Measurements from ENCODE around the gene ZFAND2B. TPM values are rescaled to one million over a fixed set of nuclear protein-coding genes. Genes with fewer than 3 reads are reported as not detected.

The ZFAND2B gene
- total and polyA plus RNA-seq, 2 experiments from 2014 or later = 16.3 to 30.0 TPM

DNA sequence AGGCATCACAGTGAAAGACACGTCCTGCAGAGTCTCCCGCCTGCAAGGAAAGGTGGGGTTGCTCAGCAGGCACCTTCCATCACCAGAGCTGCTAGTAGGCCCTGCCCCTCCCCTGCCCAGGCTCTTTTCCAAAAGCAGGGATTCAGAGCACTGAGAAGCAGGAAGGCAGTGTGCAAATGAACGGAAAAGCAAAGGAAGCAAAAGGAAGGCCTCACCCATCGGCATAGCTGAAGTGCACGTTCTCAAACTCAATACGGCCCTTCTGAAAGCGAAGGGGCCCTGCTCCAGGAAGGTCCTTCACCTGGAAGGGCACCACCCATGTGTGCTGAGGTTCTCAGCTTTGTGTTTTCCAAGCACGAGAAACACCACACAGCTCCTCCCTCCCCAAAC is 6.4 kb downstream of the ZFAND2B start (continued):
- TF ChIP-seq, protein P1, sequence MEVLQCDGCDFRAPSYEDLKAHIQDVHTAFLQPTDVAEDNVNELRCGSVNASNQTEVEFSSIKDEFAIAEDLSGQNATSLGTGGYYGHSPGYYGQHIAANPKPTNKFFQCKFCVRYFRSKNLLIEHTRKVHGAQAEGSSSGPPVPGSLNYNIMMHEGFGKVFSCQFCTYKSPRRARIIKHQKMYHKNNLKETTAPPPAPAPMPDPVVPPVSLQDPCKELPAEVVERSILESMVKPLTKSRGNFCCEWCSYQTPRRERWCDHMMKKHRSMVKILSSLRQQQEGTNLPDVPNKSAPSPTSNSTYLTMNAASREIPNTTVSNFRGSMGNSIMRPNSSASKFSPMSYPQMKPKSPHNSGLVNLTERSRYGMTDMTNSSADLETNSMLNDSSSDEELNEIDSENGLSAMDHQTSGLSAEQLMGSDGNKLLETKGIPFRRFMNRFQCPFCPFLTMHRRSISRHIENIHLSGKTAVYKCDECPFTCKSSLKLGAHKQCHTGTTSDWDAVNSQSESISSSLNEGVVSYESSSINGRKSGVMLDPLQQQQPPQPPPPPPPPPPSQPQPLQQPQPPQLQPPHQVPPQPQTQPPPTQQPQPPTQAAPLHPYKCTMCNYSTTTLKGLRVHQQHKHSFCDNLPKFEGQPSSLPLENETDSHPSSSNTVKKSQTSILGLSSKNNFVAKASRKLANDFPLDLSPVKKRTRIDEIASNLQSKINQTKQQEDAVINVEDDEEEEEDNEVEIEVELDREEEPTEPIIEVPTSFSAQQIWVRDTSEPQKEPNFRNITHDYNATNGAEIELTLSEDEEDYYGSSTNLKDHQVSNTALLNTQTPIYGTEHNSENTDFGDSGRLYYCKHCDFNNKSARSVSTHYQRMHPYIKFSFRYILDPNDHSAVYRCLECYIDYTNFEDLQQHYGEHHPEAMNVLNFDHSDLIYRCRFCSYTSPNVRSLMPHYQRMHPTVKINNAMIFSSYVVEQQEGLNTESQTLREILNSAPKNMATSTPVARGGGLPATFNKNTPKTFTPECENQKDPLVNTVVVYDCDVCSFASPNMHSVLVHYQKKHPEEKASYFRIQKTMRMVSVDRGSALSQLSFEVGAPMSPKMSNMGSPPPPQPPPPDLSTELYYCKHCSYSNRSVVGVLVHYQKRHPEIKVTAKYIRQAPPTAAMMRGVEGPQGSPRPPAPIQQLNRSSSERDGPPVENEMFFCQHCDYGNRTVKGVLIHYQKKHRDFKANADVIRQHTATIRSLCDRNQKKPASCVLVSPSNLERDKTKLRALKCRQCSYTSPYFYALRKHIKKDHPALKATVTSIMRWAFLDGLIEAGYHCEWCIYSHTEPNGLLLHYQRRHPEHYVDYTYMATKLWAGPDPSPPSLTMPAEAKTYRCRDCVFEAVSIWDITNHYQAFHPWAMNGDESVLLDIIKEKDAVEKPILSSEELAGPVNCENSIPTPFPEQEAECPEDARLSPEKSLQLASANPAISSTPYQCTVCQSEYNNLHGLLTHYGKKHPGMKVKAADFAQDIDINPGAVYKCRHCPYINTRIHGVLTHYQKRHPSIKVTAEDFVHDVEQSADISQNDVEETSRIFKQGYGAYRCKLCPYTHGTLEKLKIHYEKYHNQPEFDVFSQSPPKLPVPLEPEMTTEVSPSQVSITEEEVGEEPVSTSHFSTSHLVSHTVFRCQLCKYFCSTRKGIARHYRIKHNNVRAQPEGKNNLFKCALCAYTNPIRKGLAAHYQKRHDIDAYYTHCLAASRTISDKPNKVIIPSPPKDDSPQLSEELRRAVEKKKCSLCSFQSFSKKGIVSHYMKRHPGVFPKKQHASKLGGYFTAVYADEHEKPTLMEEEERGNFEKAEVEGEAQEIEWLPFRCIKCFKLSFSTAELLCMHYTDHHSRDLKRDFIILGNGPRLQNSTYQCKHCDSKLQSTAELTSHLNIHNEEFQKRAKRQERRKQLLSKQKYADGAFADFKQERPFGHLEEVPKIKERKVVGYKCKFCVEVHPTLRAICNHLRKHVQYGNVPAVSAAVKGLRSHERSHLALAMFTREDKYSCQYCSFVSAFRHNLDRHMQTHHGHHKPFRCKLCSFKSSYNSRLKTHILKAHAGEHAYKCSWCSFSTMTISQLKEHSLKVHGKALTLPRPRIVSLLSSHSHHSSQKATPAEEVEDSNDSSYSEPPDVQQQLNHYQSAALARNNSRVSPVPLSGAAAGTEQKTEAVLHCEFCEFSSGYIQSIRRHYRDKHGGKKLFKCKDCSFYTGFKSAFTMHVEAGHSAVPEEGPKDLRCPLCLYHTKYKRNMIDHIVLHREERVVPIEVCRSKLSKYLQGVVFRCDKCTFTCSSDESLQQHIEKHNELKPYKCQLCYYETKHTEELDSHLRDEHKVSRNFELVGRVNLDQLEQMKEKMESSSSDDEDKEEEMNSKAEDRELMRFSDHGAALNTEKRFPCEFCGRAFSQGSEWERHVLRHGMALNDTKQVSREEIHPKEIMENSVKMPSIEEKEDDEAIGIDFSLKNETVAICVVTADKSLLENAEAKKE (CRISPR knock-in tag; IDR thresholded peaks at IDR 0.05) = no peak

DNA sequence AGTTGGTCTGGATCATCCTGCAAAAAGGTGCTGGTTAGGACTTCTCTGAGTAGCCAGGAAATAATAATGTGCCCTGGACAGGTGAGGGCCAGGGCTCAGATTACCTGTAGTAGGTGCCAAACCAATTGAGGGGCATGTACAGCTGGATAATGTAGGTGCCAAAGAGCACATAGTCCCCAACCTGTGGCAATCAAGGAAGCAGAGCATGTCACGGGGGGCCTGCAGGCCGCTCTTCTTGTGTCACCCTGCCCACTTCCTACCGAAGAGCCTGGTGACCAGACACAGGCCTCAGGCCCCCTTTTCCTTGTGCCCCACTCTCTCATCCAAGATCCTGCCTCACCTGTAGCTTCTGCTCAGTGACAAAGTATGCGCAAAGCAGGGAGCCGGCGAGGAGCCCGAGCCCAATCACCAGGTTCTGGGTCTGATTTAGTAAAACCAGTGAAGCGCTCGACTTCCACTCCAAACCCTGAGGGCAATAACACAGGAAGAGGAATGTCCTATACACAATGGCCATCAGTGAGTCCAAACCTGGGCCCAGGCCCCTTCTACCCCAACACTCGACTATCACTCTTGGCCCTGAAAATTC is 7.0 kb downstream of the ZFAND2B start:
- Histone ChIP-seq H3K4me3 (no peak overlapping the region), H3K36me3 (ENCODE audit: insufficient read depth) (no peaks in the 10 kb centered on the region; the same call in 1 of the 2 replicates), H2AFZ (no peak overlapping the region), H3K9me2 (ENCODE audit: insufficient read depth) (no peaks in the 10 kb centered on the region), H3F3A (replicated peaks; ENCODE audit: low read depth) (no peaks in the 10 kb centered on the region), H3K4me1 (ENCODE audit: insufficient read depth) (peaks cover 10% of the 10 kb centered on the region), H3K27ac (ENCODE audit: low read depth) (no peak overlapping the region), H3K27me3 (ENCODE audit: insufficient read depth) (no peaks in the 10 kb centered on the region), H4K20me1 (replicated peaks; ENCODE audit: insufficient read depth) (no peaks in the 10 kb centered on the region), H3K4me2 (no peak overlapping the region), H3K79me2 (replicated peaks; ENCODE audit: insufficient read depth) (no peaks in the 10 kb centered on the region)
- no peak for ATAC-seq
- peaks cover 15% of the 10 kb centered on the region for H3K4me1 Mint-ChIP-seq
- H3K36me3 Mint-ChIP-seq (ENCODE audit: low read depth) = peaks cover 58% of the 10 kb centered on the region
- H3K9me3 Mint-ChIP-seq = no peaks in the 10 kb centered on the region
- DNase-seq (ENCODE audit: low spot score) = no peak
- peaks cover 12% of the 10 kb centered on the region for H3K27me3 Mint-ChIP-seq (ENCODE audit: insufficient read depth, low read depth, poor library complexity)
- no peak overlapping the region for H3K27ac Mint-ChIP-seq
- no peak for TF ChIP-seq POLR2AphosphoS5 (IDR thresholded peaks at IDR 0.05; ENCODE audit: low read depth)
- no peak for TF ChIP-seq ZNF114 (CRISPR knock-in tag; IDR thresholded peaks at IDR 0.05)
- TF ChIP-seq, protein P2, sequence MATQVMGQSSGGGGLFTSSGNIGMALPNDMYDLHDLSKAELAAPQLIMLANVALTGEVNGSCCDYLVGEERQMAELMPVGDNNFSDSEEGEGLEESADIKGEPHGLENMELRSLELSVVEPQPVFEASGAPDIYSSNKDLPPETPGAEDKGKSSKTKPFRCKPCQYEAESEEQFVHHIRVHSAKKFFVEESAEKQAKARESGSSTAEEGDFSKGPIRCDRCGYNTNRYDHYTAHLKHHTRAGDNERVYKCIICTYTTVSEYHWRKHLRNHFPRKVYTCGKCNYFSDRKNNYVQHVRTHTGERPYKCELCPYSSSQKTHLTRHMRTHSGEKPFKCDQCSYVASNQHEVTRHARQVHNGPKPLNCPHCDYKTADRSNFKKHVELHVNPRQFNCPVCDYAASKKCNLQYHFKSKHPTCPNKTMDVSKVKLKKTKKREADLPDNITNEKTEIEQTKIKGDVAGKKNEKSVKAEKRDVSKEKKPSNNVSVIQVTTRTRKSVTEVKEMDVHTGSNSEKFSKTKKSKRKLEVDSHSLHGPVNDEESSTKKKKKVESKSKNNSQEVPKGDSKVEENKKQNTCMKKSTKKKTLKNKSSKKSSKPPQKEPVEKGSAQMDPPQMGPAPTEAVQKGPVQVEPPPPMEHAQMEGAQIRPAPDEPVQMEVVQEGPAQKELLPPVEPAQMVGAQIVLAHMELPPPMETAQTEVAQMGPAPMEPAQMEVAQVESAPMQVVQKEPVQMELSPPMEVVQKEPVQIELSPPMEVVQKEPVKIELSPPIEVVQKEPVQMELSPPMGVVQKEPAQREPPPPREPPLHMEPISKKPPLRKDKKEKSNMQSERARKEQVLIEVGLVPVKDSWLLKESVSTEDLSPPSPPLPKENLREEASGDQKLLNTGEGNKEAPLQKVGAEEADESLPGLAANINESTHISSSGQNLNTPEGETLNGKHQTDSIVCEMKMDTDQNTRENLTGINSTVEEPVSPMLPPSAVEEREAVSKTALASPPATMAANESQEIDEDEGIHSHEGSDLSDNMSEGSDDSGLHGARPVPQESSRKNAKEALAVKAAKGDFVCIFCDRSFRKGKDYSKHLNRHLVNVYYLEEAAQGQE (IDR thresholded peaks at IDR 0.05; ENCODE audit: unreplicated experiment) = no peak
- TF ChIP-seq NANOG (IDR thresholded peaks at IDR 0.05; ENCODE audit: borderline replicate concordance) = no peak
- H3K4me3 Mint-ChIP-seq = no peak overlapping the region

Measured in GM23338 (cell line).